HG03460 (cell line): ENCODE measurements around the gene GRM8.

Experiments
- ATAC-seq: cut with Tn5 transposase; IDR thresholded peaks from one replicate; pipeline ENCODE4 v1.9.1; 2021; ENCODE audit not compliant: unreplicated experiment

The GRM8 gene

DNA sequence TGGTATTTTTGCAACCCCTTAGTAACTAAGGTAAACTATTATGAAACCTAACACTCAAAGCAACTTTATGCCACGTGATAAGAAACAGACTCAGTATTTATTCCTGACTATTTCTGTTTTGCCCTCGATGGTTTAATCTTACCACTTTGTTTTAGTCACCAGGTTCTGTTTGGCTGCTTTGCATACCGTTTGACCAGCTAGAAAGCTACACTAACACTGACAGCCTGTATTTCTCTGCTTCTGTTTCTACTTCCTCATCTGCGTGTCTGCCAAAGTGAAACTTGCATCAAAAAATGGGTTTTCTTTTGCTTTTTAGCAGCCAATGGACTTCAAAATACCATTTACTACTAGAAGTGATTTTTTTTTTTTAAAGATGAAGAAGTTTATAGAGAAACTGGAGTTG is 802.5 kb downstream of the GRM8 start:
- peak; percentile 97 for ATAC-seq

DNA sequence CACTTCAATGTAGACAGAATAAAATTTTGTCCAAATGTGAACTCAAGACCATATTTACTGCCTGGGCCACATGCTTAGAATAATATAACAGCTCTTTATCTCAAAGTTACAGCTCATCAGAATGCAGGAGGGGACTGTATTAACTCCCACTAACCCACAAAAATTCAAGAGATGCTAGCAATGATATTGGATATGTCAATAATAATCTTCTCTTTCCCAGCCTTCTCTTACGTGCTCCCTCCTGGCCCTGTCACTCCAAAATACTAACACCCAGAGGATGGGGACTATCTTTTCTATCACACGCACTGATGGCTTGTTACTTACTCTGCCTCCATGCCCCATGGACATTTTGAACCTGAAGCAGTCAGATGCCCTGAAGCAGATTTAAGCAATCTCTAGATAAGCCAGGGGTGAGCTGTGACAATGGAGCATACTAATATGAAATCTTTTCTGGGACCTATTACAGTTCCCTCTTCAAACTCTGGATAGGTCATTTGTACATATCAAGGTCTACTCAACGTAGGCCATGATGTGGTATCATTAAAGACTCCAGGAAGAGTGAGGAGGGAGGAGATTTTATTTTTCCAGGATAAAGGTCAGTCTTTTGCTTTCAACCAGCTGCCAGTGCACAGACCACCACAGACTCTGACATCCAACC is 803.0 kb downstream of the GRM8 start:
- peak; percentile 19 for ATAC-seq

DNA sequence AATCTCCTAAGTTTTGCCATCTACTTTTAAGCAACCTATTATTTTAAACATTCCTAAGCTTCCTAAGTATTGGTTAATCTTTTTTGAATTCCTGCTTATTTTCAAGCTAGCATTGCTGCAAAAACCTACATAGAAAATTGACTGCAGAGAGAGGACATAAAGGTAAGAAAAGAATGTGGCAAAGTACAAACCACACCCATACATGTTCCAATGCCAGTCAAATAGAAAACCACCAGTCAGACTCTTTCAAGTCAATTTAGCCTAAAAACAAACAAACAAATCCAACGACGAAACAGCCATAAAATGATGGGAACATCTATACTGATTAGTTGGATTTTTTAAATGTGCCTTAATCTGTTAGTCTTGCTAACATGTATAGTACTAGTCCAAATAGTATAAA is 804.8 kb downstream of the GRM8 start:
- no peak for ATAC-seq

DNA sequence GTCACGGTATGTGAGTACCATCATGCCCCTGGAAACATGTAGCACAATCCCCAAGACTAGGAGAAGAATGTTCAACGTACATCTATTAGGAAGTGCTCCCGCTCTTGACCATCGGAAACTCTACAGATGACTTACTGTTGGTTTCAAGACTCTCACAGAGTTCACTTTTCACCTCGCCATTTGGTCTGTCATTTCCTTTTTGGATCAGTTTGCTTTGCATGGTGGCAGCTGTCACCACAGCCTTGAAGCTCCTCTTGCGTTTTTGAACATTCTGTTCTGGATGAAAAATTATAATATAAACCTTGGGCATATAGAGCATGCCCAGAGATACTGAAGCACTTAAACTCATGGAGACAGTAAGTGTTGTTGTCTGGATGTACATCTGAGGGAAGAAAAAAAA is 806.8 kb downstream of the GRM8 start:
- ATAC-seq: no peak

DNA sequence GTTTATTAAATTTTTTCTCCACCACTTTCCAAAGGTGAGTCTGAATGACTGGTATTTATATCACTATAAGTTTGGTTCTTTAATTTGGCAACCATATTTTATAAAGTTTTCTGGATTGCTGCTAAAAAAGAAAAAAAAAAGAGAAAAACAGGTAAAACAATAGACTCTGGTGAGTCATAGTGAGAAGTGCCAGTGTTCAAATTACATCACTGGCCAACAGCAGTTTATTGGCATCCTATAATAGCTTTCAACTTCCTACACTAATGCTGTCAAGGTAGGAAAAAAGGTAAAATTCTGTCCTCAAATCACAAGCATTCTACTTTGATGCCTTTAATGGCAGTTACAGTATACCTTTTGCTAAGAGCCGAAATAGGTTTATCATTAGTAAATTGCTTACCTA is 808.8 kb downstream of the GRM8 start:
- ATAC-seq: no peak

DNA sequence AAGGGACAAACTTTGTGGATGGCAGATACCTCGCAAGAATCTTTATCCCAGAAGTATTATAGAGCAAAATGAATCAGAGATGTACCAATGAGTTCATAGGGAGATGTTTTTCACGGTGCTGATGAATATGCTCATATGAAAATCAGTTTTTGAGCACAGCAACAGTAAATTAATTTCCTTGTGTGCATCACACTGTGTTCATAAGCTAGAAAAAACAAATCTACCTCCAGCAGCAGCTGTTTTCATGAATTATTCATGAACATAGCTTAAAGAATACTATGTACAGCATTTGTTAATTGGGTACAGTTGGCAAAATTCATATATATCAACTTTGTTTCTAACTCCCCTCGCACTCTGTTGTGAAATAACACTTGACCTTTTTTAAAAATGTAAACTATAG is 809.8 kb downstream of the GRM8 start:
- no peak for ATAC-seq

DNA sequence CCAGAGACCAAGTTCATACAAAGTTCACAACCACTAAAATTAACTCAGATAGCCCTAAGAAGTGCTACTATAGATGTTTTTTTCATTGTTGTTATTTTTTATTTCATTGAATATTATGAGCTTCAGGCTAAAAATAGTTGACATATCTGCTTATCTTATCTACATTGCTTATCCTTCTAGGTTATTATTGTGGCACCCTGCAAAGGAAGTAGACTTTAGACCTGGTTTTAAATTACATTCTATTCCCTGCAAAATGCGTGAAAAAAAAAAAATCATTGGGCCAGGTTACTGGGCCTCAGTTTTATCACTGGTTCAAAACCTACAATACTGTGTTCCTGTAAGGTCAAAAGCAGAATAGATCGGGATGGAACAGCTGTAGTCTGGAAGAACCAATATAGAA is 811.0 kb downstream of the GRM8 start:
- no peak for ATAC-seq

DNA sequence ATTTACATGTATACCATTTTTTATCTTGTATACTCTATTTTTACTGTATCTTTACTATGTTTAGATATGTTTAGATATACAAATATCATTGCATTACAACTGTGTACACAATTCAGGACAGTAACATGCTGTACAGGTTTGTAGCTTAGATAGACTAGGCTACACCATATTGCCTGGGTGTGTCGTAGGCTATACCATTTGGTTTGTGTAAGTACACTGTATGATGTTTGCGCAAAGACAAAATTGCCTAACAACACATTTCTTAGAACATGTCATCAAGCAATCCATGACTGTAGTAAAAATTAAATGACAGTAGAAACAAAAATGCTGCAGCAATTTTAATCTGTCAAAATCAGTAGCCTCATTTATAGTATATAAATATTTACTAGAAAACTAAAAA is 812.2 kb downstream of the GRM8 start:
- ATAC-seq: no peak

DNA sequence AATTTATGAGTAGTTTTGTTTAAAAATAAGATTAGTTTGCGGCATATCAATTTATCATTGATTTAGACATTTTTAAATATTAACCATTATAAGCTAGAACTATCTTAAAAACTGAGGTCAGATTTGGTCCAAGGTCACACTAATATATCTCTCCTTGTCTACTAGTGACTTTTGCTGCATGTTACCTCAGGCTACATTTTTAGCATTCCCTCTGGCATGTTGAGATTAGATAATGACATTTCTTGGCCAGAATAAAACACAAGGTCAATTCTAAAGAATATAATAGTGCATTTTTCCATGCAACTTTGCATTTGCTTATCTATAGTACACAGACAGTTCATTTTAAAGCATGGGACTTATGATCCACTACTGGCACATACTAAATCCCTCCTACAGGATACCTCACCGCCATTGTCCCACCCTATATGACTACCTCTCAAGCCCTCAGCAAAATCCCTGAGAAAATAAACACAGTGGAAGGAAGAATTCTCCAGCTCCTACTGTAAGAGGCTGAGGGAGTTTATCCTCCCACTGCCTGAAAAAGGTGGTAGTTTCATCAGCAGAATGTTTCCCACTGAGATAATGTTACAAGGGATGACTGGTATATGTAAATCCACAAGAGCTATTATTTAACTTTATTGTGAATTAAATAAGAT is 816.4 kb downstream of the GRM8 start:
- ATAC-seq: no peak

DNA sequence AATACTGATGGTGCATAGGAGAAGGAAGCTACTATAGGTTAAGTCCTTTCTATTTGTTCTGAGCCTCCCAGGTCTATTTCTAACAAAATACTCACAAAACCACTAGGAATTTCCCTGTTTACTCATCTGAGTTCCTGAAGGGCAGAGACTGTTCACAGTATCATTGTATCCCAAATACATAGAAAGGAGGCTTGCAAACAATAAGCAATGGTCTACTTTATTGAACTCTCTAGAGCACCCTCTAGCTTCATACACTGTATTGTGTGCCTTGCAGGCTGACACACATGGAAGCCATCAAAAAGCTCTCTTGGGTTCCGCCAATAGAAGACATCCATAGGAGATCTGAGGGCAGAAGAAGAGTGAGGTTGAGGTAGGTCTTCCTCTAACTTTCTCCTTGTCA is 826.1 kb downstream of the GRM8 start:
- ATAC-seq: no peak

DNA sequence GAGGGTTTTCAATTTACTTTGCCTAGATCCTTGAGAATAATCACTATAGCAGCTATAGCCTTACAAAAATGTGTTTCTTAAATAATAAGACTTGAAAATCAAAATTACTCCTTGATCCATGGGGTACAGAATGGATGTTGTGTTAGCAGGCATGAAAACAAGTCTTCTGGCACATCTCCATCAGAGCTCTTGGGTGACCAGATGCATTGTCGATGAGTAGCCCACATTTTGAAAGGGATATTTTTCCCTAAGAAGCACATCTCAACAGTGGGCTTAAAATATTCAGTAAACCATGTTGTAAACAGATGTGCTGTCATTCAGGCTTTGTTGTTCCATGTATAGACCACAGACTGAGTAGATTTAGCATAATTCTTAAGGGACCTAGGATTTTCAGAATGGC is 827.8 kb downstream of the GRM8 start:
- no peak for ATAC-seq

DNA sequence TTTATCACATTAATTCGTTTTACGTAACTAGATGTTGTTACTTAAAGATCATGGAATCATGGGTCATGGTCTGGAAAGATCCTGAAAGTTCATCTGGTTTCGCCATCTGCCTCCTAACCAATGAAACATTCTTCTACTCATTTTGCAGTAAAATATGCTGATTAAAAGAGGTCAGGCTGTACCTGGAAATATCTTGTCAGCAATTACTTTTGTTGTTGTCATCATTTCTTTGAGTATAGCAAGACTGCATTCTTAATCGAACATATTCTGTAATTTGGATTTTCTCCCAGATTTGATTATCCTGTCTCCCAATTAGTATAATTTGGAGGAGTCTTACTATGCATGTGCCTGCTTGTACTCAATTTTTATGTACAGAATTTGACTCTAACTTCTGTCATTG is 833.7 kb downstream of the GRM8 start:
- ATAC-seq: no peak

DNA sequence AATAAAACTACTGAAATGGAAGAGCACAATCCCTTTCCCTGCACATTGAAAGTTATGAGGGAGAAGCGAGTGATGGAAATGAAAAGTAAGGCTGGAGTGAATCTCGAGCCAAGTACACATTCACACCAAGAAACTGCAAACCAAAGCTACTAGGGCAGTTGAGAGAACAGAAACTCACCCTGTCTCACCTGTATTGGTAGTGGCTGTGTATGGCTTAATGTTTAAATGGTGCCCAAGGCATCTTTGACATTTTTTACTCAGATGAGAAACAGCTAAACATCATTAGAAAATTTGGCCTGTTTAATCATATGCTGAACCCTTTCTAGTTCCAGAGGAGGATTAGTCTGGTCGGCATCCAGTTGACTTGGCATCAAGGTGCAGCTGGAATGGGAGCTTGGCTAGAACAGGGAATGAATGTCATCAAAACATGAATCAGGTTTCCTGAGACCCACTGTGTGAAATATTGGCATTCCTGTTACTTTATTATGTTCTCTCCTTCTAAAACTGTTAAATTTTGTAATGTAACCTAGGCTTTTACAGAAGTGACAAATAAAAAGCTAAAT is 840.8 kb downstream of the GRM8 start:
- ATAC-seq: no peak

DNA sequence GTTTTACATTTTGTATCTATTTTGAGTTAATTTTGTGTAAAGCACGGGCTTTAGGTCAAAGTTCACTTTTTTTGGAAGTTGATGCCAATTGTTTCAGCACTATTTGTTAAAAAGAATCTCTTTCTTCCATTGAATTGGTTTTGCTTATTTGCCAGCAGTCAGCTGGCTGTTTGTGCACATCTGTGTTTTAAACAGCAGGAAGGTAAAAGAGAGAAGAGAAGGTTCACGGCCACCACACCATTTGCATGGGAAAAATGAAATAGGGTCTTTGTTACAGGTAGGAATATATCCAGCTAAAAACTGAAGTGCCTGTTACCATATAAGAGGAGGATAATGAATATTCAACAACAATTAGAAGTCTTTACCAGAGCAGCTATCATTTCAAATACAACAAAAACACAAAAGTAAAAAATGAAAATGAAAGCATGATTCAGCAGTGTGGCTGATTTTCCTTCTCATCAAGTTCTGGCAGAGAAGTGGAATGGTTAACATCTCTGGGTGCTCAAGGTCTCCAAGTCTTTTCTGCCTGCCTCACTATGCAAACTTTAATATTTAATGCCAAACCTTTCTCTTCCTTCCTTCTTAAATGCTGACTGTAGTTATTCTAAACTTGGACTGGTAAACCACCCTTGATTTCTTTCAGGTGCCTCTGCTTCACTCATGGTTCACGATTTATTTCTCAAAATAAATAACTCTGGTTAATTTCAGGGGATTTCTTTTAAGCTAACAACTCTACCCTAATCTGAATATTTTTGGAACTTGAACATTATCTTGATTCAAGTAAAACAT is 841.5 kb downstream of the GRM8 start:
- no peak for ATAC-seq

DNA sequence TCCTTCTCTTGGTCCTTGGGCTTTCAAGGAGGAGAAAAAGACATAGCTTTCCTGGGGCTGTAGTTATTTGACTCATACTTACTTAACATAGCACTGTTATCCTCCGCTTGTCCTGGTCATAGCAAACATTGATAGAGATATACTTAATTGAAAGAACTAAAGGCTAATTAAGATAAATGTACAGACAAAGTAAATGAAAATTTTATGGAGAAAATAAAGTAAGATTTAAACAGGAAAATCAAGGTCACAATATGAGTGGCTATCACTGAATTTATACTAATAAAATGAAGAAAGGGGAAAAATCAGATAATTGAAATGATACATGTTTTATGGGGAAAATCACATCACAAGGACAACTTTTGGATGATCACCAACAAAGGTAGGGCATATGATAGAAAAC is 849.7 kb downstream of the GRM8 start:
- no peak for ATAC-seq

DNA sequence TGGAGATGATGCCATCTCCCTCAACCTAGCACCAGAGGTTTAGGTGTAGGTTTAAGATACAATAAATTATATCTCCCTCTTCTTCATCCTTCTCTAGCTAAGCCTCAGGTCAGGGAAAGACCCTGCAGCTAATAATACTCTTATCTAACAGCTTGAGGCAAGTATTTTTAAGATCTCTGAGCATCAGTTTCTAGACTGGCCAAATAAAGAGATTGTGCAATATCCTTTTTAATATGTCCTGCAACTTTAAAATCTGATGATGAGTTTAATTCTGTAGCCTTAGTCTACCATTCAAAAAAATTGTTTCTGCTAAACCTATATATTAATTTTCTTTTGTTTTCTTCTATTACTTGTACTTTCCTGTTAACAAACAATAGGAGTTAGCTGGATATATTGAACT is 850.8 kb downstream of the GRM8 start:
- ATAC-seq: no peak

DNA sequence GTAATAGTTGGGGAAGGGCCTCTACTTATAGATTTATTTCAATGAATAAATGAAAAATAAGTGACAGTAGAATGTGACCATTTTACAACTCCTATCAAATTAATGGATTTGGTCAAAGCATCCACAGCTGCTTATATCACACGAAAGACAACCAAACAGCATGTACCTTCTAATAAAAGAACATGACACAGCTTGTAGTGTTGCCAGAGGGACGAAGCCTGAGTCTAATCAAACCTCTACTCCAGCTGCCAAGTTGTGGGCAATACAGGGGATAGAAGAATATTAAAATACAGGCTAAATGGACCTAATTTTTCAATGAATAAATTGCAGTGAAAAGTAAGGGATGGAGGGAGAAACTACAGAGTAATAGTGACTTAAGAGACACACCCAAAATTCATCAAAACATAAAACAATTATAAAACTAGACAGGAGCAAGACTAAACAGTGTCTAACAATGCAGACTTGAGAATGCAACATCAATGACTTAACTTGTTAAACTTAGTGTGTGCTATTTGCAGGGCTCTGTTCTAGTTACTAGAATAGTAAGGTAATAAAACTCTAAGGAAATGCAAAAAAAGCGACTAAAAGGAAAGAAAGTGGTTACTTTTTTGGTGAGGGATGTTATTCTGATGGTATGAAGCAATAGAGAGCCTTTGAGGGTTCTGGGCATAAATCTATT is 853.8 kb downstream of the GRM8 start:
- no peak for ATAC-seq

DNA sequence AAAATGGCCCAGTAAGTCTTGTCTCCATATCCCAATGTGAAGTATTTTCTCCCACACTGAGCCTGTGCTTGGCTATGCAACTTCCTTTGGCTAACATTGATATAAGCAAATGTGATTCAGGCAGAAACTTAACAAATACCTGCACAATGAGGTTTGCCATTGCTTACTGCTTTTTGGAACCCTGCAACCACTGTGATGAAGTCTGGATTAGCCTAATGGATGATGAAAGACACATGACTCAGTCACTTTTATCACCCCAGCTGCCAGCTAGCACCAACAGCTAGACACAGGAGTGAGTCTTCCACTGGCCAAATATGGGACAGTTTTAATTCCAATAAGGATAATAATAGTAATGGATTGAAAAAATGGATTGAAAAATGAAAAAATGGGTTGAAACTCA is 854.5 kb downstream of the GRM8 start:
- ATAC-seq: no peak

DNA sequence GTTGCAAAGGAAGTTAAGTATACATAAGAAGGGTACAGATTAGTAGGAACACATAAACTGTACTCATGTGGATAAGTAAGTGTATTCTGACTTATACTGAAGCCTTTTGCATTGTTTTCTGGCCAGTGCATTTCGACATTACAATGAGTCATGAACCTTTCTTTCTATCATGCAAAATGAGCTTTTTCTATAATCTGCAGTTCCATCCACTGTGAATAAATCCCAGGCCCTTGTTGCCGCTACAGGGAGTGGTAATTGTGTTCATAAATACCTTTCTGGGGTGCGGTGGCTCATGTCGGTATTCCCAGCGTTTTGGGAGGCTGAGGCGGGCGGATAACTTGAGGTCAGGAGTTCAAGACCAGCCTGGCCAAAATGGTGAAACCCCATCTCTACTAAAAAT is 858.3 kb downstream of the GRM8 start:
- ATAC-seq: no peak
